Gastrocnemius medialis (tissue), 4 donors: ENCODE results near the gene N4BP2L2.

Source experiments
- CTCF ChIP-seq, 5 experiments: fragments of 450-650 bp in 3 of 5; fragments of 200-600 bp in 2 of 5; sonication (generic) in 2 of 5; IDR thresholded peaks in 4 of 5; conservative IDR thresholded peaks in 1 of 5; 1 replicate in 4 of 5; 2 replicates in 1 of 5; pipeline ENCODE4 v1.5.1; 2016 to 2019; ENCODE audit warnings: antibody characterized with exemption in 5 of 5, mild to moderate bottlenecking in 3 of 5, moderate library complexity in 3 of 5
- POLR2A ChIP-seq, 2 donors: fragments of 450-650 bp; IDR thresholded peaks; one replicate each; pipeline ENCODE4 v1.6.1; 2017; ENCODE audit warnings: antibody characterized with exemption in 2 of 2, mild to moderate bottlenecking in 2 of 2, moderate library complexity in 2 of 2

DNA sequence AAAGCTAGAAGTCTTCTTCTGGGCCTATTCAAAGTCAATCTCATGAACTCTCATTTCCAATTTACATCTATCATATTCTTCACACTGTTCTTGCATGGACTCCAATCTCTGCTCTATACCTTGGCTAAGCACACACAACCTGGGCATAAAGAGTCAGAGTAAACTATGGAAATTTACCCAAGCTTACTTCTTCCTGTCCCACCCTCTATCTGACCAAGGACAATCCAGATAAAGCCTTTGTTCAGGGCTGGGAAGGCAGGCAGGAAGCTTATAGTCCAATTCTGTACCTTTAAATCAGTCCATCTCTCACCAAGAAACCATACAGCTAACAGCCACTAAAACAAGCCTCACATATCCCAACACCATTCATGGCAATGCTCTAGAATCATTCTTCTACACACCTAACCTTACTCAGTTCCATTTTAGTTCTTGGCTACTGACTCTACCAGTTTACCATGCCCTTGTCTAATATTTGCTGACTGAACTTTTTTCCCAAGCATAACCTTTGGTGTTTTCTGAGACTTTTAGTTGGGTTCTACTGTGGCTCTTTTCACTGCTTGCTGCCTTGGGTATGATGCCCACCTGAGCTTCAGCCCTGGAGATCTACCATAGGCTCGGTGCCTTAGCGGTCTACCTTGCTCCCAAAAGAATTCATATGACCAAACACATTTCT lies 38.9 kb downstream of the N4BP2L2 start:
- no peak for TF ChIP-seq CTCF (IDR thresholded peaks at IDR 0.05 in 4 of 5, conservative IDR thresholded peaks at IDR 0.05 in 1 of 5)
- TF ChIP-seq POLR2A (IDR thresholded peaks at IDR 0.05), result no peak
